GM20000 (cell line): Measurements from ENCODE around the gene TNIP1.

Source experiments
- DNase-seq: peaks from one replicate; pipeline ENCODE4 v3.0.0; 2012; ENCODE audit warnings: low spot score
- CTCF ChIP-seq: IDR thresholded peaks from 2 replicates; pipeline ENCODE4 v1.5.1; 2012; ENCODE audit warnings: mild to moderate bottlenecking, control low read depth; ENCODE audit errors: extremely low read depth, missing control alignments

TNIP1 gene

GRCh38 chr5:151055336-151055735 lies 25.5 kb downstream of the TNIP1 start:
- no peak for DNase-seq
- no peak for TF ChIP-seq CTCF

- no peak for DNase-seq
- TF ChIP-seq CTCF, result no peak
These were observed 26.1 kb downstream of the TNIP1 start for GRCh38 chr5:151054709-151055108.

GRCh38 chr5:151053796-151054462 lies 26.9 kb downstream of the TNIP1 start:
- no peak for DNase-seq
- no peak for TF ChIP-seq CTCF

- no peak for DNase-seq
- no peak for TF ChIP-seq CTCF
These were observed 28.0 kb downstream of the TNIP1 start for GRCh38 chr5:151052836-151053235.

GRCh38 chr5:151051931-151052608 lies 28.8 kb downstream of the TNIP1 start:
- no peak for DNase-seq
- no peak for TF ChIP-seq CTCF

GRCh38 chr5:151051066-151051930 lies 29.5 kb downstream of the TNIP1 start:
- TF ChIP-seq CTCF, result peak; percentile 79
- DNase-seq, result peak; percentile 82

GRCh38 chr5:151048526-151048925 lies 32.3 kb downstream of the TNIP1 start:
- DNase-seq, result no peak
- TF ChIP-seq CTCF, result no peak
